ENCODE results near the gene TMEM100. TPM values are rescaled to one million over a fixed set of nuclear protein-coding genes. Genes with fewer than 3 reads are reported as not detected.

TMEM100 gene
- total RNA-seq, 1 experiment from 2014 or later = 1.3 TPM

DNA sequence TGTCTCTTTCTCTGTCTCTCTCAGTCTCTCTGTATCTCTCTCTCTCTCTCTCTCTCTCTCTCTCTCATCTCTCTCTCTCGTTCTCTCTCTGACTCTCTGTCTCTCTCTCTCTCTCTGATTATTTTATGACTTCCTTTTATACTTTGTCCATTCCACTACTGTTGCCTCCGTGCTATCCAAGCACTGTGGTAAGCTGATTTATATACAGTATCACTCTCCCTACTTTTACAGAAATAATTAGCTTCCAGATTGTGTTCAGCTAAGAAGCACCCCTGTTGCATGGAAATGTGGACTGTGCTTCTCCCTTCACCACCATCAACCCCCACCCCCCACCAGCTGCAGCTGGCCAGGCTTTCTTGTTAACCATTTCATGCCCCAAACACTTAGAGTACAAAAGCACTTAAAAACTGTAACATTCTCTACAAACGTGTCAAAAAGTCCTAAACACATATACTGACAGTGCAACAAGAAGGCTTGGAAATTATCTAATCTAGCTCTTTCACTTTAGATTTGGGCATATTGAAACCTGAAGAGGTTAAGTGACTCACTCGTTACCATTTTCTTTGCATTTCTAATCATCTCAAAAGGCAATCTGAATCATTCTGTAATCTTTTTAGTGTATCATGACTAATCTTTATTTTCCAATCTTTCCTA is 11.6 kb upstream of the TMEM100 start:
- Histone ChIP-seq H3K27me3 (no peaks in the 10 kb centered on the region), H3K36me3 (no peaks in the 10 kb centered on the region), H3K9me3 (replicated peaks) (no peaks in the 10 kb centered on the region), H3K4me3 (no peak overlapping the region), H3K27ac (no peak overlapping the region), H3K4me1 (peaks cover 29% of the 10 kb centered on the region)
- DNase-seq = peak; percentile 39 to 52

DNA sequence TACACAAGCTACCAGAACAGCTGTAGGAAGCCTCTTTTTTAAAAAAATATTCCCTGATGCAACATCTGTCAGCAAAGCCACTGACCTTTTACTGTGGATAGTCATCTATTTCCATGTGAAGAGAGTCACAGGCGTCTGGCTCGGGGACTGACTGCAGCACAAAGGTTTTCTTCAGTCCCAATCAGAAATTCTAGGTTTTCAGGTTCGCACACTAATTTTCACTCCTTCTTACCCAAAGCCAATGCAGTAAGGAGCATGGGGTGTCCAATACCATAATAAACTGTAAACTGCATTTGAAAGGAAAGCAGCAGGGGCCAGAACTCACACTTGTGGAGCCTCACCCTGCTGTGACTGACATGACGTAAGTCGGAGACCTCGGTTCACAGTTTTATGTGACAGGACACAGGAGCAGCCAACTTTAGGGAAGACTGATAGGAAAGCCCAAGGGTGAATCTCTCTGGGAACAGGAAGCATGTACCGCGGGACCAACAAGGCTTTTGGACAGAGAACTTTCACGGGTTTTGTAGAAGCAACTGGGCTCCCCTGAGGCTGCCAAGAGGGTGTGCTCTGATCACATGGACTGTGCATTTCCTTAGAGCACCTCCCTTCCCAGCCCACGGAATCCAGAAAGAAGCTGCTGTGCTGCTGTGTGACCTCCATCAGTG is 9.1 kb upstream of the TMEM100 start:
- Histone ChIP-seq H3K9me3 (replicated peaks) (no peaks in the 10 kb centered on the region), H3K27ac (peak overlapping the region; percentile 6; the same call in 1 of the 2 replicates), H3K27me3 (no peaks in the 10 kb centered on the region), H3K36me3 (no peaks in the 10 kb centered on the region), H3K4me1 (peaks cover 31% of the 10 kb centered on the region), H3K4me3 (peak overlapping the region; percentile 39)
- peak in 1 of 2 experiments; percentile 44 for DNase-seq

DNA sequence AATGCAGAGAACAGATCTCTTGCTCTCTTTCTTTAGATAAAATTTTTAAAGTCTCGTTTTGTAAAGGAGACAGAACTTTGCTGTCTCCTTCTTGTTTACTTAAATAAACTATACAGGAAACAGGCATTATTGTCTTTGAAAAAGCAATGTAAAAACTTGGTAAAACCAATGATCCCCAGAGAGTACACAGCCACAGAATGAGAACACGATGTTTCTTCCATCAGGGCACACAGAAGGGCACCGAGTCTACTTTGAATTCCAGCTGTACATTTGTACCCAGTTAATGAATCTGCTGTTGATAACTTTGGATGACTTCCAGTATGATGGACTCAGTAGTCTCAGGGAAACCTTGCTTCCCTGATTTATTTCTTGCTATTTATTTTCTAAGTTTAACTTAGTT is 8.1 kb upstream of the TMEM100 start:
- no peak overlapping the region for H3K27ac ChIP-seq
- H3K9me3 ChIP-seq (replicated peaks) = no peaks in the 10 kb centered on the region
- H3K27me3 ChIP-seq = no peaks in the 10 kb centered on the region
- H3K4me1 ChIP-seq = peaks cover 38% of the 10 kb centered on the region
- no peaks in the 10 kb centered on the region for H3K36me3 ChIP-seq
- no peak overlapping the region for H3K4me3 ChIP-seq
- no peak for DNase-seq

DNA sequence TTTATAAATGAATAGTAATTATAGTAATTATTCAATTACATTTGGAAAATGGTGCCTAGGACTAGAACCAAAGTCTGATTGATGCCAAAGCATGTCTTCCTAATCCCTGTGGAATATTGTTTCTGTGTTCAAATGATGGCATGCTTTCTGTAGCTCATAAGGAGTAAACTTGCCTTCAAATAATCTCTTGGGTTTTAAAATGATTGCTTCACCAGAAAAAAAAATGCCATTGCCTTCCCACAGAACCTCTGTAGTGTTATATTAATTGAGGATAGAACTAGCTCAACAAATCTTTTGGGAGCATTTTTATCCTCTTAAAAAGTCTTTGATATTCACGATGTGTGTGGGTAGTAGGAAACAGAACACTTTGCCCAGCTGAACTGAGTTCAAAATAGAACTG is 7.7 kb upstream of the TMEM100 start:
- DNase-seq = no peak
- H3K36me3 ChIP-seq = no peaks in the 10 kb centered on the region
- no peak overlapping the region for H3K4me3 ChIP-seq
- H3K27ac ChIP-seq = no peak overlapping the region
- H3K4me1 ChIP-seq = peaks cover 42% of the 10 kb centered on the region
- no peaks in the 10 kb centered on the region for H3K9me3 ChIP-seq (replicated peaks)
- H3K27me3 ChIP-seq = no peaks in the 10 kb centered on the region

DNA sequence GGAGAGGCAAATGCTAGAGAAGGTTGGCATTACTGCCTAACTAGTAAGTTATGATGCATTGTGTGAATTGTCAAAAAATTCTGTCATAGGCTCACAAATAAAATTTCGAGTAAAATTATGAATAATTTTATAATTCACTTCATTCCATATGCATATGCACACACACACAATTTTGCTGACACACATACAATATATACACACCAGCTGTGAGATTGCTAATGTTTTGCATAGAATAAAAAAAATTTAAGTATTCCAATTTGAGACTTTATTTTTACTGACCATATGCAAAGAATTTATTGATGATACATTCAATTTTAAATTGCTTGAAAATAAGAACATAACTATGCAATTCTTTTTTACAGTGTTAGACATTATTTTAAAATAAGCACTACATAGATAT is 6.8 kb upstream of the TMEM100 start:
- Histone ChIP-seq H3K9me3 (replicated peaks) (no peaks in the 10 kb centered on the region), H3K27me3 (no peaks in the 10 kb centered on the region), H3K36me3 (no peaks in the 10 kb centered on the region), H3K4me3 (no peak overlapping the region), H3K27ac (no peak overlapping the region), H3K4me1 (peaks cover 45% of the 10 kb centered on the region)
- no peak for DNase-seq

DNA sequence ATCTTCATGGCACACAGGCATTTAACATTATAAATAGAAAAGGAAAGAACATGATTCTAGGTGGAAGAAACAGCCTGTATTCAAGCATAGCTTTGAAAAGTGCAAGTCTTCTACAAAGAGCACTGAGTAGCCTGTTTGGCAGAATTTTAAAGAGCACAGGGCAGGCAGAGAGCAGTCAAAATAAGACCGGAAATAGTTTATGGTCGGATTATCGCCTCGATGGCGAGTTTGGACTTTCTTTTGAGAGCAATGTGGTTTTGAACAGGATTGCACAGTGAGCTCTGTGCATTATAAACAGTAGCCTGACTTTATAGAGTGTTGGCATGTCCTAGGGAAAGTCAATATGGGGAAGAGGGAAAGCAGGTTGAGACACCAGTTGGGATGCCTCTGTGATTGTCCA is 6.2 kb upstream of the TMEM100 start:
- Histone ChIP-seq H3K4me1 (peaks cover 38% of the 10 kb centered on the region), H3K9me3 (replicated peaks) (no peaks in the 10 kb centered on the region), H3K27ac (no peak overlapping the region), H3K36me3 (no peaks in the 10 kb centered on the region), H3K27me3 (no peaks in the 10 kb centered on the region), H3K4me3 (no peak overlapping the region)
- no peak for DNase-seq

DNA sequence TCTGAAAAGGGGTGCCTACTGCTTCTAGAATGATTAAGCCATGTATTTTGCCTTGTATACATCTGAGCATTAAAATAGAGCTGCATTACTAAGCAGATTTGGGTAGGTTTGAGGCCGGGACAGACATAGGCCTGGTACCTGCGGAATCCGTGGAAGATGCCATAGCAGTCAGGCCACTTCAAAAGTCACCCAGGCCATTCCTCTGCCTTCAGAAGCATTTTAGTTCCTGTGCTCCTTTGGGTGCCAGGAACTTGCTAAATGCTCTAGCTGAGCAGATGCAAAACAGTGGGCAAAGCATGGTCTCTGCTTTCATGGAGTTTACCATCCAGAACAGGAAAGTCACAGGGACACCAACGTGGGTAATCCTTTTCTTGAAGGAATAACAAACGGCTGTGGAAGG is 5.7 kb upstream of the TMEM100 start:
- H3K9me3 ChIP-seq (replicated peaks) = no peaks in the 10 kb centered on the region
- no peak overlapping the region for H3K27ac ChIP-seq
- DNase-seq = no peak
- H3K4me3 ChIP-seq = no peak overlapping the region
- no peaks in the 10 kb centered on the region for H3K36me3 ChIP-seq
- peaks cover 40% of the 10 kb centered on the region for H3K4me1 ChIP-seq
- no peaks in the 10 kb centered on the region for H3K27me3 ChIP-seq

DNA sequence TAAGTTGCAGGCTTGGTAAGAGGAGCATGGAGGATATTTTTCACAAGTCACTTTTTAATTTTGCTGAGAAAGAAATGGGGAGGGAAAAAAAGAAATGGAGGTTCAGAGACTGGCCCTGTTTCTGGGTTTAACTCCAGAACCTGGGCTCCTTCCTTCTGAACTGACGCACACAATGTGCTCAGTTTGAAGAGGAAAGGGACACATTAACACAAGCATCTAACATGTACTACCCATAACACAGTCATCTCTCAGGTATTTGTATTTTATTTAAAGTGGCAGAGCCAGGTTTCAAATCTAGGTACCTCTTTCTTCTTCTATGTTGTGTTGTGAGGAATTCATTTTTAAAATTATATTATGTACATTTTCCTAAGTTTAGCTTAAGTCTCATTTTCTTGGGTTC is 5.3 kb upstream of the TMEM100 start:
- Histone ChIP-seq H3K36me3 (no peaks in the 10 kb centered on the region), H3K4me1 (peaks cover 44% of the 10 kb centered on the region), H3K27me3 (no peaks in the 10 kb centered on the region), H3K27ac (no peak overlapping the region), H3K9me3 (replicated peaks) (no peaks in the 10 kb centered on the region), H3K4me3 (no peak overlapping the region)
- no peak for DNase-seq

DNA sequence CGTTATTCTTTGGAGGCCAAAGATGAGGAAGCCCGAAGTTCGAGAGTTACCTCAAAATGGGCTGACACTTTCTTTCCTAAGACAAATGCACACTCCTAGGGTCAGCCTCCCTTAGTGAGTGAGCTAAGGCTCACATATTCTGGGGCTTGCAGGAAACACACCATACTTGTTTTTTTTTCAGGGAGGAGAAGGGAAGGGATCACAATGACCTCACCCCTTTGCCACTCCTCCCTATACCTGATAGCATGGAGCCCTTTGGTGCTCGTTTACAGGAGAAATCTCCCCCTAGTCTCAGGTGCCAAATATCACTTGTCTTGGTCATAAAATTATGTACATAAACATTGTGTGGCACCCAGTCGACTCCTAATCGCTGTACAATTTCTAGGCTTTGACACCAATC is 4.6 kb upstream of the TMEM100 start:
- DNase-seq = no peak
- no peaks in the 10 kb centered on the region for H3K9me3 ChIP-seq (replicated peaks)
- H3K27me3 ChIP-seq = no peaks in the 10 kb centered on the region
- no peak overlapping the region for H3K4me3 ChIP-seq
- no peak overlapping the region for H3K27ac ChIP-seq
- H3K4me1 ChIP-seq = peaks cover 38% of the 10 kb centered on the region
- no peaks in the 10 kb centered on the region for H3K36me3 ChIP-seq

DNA sequence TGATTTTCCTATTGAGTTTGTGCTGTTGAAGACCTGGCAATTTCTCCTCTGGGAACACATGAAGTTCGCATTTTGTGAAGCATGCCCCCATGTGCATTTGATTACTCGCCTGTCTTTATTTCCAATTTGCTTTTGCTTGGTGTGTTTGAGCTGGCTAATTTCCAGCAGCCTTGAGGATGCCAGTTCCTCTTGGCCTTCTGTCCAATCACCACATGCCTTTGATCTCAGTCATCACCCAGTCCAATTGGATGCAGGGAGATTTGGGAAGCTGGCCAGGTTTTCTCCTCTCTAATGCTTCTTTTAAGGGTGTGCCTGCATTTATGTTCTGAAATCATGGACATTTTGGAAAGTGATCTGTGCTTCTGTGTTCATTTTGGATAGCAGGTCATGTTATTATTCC is 3.8 kb upstream of the TMEM100 start:
- Histone ChIP-seq H3K27me3 (no peaks in the 10 kb centered on the region), H3K4me1 (peaks cover 32% of the 10 kb centered on the region), H3K4me3 (no peak overlapping the region), H3K36me3 (no peaks in the 10 kb centered on the region), H3K9me3 (replicated peaks) (no peaks in the 10 kb centered on the region), H3K27ac (no peak overlapping the region)
- DNase-seq = peak; percentile 30 to 43

DNA sequence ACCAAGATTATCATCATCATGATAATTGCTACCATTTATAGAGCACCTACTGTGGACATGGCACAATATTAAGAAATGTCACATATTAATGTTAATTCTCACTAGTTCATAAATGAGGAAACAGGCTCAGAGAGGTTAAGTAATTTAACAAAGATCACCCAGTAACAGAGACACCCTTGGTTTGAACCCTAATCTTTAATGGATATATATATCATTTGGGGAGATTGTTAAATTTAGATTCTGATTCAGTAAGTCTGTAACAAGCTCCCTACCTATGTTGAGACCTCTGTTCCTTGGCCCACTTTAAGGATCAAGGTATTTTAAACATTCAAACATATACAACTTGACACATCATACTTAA is 804 bp upstream of the TMEM100 start:
- no peaks in the 10 kb centered on the region for H3K36me3 ChIP-seq
- H3K27me3 ChIP-seq = no peaks in the 10 kb centered on the region
- peaks cover 26% of the 10 kb centered on the region for H3K4me1 ChIP-seq
- no peak overlapping the region; the same call in 1 of the 2 replicates for H3K27ac ChIP-seq
- no peak for DNase-seq
- H3K4me3 ChIP-seq = peak overlapping the region; percentile 51
- no peaks in the 10 kb centered on the region for H3K9me3 ChIP-seq (replicated peaks)

DNA sequence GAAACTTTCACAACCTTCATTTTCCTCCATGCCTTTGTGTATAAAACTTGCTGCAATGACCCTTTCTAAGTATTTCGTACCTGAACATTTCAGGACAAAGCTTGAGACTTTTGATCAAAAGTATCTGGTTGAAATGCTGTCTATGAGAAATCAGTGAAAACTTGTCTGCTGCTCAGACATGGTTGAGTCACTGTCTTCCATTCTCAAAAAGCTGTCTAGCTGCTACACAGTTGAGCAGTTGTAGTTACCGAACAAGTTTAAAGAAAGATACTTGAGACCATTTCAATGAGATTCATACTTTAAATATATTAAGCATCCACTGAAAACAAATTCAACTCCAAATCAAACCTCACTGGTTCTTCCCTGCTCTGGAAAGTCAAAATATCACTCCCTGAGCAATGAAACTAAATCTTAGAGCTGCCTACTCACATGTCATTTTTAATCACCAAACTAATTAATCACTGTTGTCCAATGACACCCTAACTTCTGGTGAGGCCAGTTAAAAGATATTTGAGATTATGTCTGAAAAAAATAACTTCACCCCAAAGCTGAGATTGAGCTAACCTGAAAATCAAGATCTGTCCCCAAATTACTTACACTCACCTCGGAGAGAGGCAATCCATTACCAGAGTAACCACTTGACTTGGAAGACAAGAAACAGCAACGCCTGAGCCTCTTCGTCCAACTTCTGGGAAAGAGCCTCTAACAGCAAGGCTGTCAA is 488 bp downstream of the TMEM100 start:
- no peak for DNase-seq
- Histone ChIP-seq H3K36me3 (no peaks in the 10 kb centered on the region), H3K4me1 (peaks cover 26% of the 10 kb centered on the region), H3K4me3 (peak overlapping the region; percentile 51), H3K27me3 (no peaks in the 10 kb centered on the region), H3K9me3 (replicated peaks) (no peaks in the 10 kb centered on the region), H3K27ac (peak overlapping the region; percentile 20; the same call in 1 of the 2 replicates)

DNA sequence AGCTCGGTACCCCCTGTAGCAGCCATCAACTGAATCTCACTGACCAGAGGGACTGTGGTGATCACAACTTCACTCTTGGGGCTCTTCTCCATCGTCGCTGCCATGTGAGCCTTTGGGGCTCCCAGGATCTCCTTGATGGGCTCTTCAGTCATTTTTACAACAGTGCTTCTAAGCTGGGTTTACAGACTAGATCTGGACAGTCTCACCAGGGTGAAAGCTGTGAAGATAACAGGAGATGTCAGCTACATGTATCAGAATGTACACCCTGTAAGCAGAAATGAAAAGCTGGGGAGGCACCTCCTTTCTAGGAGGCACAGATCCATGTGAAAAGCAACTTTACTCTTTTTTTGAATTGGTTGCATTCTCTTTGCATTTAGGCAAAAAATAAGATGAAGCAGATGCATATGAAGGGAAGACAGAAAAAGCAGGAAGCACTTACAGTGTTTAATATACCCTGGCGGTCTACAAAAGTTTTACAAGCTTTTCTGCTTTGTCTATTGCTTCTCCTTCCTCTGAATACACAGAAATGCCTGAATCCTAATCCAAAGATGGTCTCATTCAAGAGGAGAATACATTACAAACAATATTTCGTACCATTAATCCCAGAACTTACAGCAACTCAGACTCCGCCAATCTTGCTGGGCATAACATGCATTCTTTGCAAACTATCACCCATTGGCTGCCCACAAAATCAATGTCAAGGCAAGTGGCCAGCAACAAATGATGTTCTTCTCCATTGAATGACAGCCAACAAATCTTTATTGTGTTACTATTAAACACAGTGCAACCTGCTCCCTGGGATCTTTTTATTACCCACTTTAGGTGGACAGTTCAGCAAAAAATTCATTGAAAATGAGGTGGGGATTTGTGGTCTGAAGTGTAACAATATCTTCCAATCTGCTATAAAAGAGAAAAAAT is 1.5 kb downstream of the TMEM100 start:
- no peaks in the 10 kb centered on the region for H3K27me3 ChIP-seq
- H3K27ac ChIP-seq = no peak overlapping the region
- DNase-seq = no peak
- H3K9me3 ChIP-seq (replicated peaks) = no peaks in the 10 kb centered on the region
- H3K36me3 ChIP-seq = no peaks in the 10 kb centered on the region
- H3K4me1 ChIP-seq = peaks cover 19% of the 10 kb centered on the region
- H3K4me3 ChIP-seq = no peak overlapping the region

DNA sequence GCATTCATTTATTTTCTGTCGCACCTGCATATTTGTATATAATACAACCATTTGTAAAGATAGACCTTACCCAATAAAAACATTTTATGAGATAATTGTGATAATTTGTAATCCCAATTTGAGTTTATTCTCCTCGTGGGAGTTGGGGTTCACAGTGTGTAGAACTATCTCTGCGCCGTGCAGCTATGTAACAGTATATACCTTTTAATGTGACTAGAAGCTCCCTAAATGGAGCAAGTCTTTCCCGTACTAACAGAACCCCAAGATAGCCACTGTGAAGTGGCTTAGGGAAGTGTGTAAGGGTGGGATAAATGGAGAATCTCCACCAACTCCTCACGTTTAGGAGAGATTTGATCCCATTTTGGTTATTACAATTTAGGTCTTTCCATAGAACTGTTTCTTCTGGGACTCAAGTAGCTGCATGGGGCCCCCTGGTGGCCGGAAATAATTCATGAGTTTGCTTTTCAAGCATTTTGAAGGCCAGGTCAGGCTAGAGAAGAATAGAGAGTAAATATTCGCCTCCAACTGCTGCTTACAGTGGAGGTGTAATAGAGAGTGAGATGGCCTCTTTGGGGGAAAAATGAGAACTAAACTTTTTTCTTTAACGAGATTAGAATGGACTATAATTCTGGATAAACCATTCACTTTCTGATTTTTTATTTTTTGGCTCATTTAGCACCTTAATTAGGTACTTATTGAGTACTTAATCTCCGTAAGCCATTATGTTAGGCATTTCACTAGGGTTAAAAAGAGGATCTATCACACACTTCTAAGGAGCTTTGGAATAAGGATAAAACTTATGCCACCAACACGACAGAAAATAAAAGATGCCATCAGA is 4.5 kb downstream of the TMEM100 start:
- Histone ChIP-seq H3K4me1 (peaks cover 2% of the 10 kb centered on the region; the same call in 1 of the 2 replicates), H3K4me3 (no peak overlapping the region), H3K9me3 (replicated peaks) (no peaks in the 10 kb centered on the region), H3K36me3 (no peaks in the 10 kb centered on the region), H3K27ac (no peak overlapping the region), H3K27me3 (no peaks in the 10 kb centered on the region)
- DNase-seq = peak; percentile 66 to 84

All from SJCRH30 (cell line).